Loucy (cell line): ENCODE measurements around the gene ABCA7.

ENCODE experiments used
- EZH2phosphoT487 ChIP-seq: fragments of 200-600 bp; IDR thresholded peaks from 2 replicates; pipeline ENCODE4 v1.6.1; 2018; ENCODE audit warnings: antibody characterized with exemption, mild to moderate bottlenecking, moderate library complexity, borderline replicate concordance
- TF ChIP-seq, protein P1 (sequence below): fragments of 200-600 bp; sonication (generic); conservative IDR thresholded peaks from 2 replicates; pipeline ENCODE4 v1.5.1; 2014; ENCODE audit warnings: mild to moderate bottlenecking, antibody characterized with exemption, low read length

DNA sequence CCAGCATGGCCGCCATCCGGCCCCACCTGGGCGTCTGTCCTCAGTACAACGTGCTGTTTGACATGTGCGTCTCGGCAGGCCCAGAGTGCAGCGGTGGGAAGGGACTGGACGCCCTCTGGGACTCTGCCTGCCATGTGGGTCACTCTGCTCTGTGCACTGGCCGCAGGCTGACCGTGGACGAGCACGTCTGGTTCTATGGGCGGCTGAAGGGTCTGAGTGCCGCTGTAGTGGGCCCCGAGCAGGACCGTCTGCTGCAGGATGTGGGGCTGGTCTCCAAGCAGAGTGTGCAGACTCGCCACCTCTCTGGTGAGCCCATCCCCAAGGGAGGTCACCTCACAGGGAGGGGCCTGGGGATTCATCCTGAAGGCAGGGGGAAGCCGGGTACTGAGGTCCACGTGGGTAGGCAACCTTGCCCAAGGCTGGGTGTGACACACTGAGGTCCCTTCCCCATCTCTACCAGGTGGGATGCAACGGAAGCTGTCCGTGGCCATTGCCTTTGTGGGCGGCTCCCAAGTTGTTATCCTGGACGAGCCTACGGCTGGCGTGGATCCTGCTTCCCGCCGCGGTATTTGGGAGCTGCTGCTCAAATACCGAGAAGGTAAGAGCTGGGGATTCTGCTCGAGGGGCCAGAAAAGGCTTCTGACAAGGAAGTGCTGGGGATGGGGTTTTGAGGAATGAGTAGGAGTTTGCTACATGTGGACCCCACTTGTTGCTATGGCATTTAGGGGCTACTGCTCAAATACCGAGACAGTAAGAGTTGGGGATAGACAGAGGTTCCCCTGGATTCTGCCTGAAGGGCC lies 11.3 kb downstream of the ABCA7 start:
- TF ChIP-seq, protein P1, sequence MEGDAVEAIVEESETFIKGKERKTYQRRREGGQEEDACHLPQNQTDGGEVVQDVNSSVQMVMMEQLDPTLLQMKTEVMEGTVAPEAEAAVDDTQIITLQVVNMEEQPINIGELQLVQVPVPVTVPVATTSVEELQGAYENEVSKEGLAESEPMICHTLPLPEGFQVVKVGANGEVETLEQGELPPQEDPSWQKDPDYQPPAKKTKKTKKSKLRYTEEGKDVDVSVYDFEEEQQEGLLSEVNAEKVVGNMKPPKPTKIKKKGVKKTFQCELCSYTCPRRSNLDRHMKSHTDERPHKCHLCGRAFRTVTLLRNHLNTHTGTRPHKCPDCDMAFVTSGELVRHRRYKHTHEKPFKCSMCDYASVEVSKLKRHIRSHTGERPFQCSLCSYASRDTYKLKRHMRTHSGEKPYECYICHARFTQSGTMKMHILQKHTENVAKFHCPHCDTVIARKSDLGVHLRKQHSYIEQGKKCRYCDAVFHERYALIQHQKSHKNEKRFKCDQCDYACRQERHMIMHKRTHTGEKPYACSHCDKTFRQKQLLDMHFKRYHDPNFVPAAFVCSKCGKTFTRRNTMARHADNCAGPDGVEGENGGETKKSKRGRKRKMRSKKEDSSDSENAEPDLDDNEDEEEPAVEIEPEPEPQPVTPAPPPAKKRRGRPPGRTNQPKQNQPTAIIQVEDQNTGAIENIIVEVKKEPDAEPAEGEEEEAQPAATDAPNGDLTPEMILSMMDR: no peak
- no peak for TF ChIP-seq EZH2phosphoT487
